SK-N-SH (cell line): ENCODE measurements around the gene HSPG2. TPM values are rescaled to one million over a fixed set of nuclear protein-coding genes. Genes with fewer than 3 reads are reported as not detected.

ENCODE experiments used
- CTCF ChIA-PET: fragments of 300-600, 350-600 bp; formaldehyde crosslinking; extraction: SDS; loops from one replicate; lab custom pipeline; 2021; lab: Yijun Ruan, JAX
- POLR2A ChIA-PET: fragments of 350-600 bp; sonication (Branson Sonifier 250); formaldehyde crosslinking; extraction: SDS; loops from one replicate; lab custom pipeline; 2020; ENCODE audit warnings: antibody characterized with exemption, inconsistent platforms; lab: Yijun Ruan, JAX
- DNase-seq: peaks from one replicate; pipeline ENCODE4 v3.0.0; 2012
- H2AFZ ChIP-seq: fragments of 200-600 bp; sonication (generic); 2 replicates; pipeline ENCODE4 v1.8.1; 2016; ENCODE audit warnings: antibody characterized with exemption, mild to moderate bottlenecking, low read depth
- H3F3A ChIP-seq: fragments of 200-600 bp; sonication (generic); replicated peaks from 2 replicates; pipeline ENCODE3; 2016; ENCODE audit warnings: antibody characterized with exemption, mild to moderate bottlenecking; ENCODE audit not compliant: insufficient read depth
- H3K27ac ChIP-seq, 2 experiments: fragments of 200-500 bp in 1 of 2; fragments of 200-600 bp in 1 of 2; sonication (Bioruptor generic) in 1 of 2; sonication (generic), shearing (Covaris generic) in 1 of 2; 2 replicates each; pipeline versions ENCODE4 v1.5.1 to v1.6.1; 2014 to 2016; ENCODE audit warnings: low read depth in 2 of 2, inconsistent platforms in 1 of 2, low read length in 1 of 2, mild to moderate bottlenecking in 1 of 2, mixed read lengths in 1 of 2
- H3K27me3 ChIP-seq: fragments of 200-600 bp; sonication (generic), shearing (Covaris generic); 2 replicates; pipeline ENCODE4 v1.6.1; 2016; ENCODE audit warnings: mixed run types; ENCODE audit not compliant: insufficient read depth
- H3K36me3 ChIP-seq, 2 experiments: fragments of 200-500 bp in 1 of 2; fragments of 200-600 bp in 1 of 2; sonication (Bioruptor generic) in 1 of 2; sonication (generic) in 1 of 2; replicated peaks in 1 of 2; 2 replicates each; pipeline versions ENCODE3 to v1.5.1; 2014 to 2016; ENCODE audit warnings: low read length in 1 of 2, mild to moderate bottlenecking in 1 of 2; ENCODE audit not compliant: insufficient read depth in 2 of 2, control insufficient read depth in 1 of 2
- H3K4me1 ChIP-seq, 2 experiments: fragments of 200-500 bp in 1 of 2; fragments of 200-600 bp in 1 of 2; sonication (Bioruptor generic) in 1 of 2; sonication (generic), shearing (Covaris generic) in 1 of 2; 2 replicates each; pipeline versions ENCODE4 v1.5.1 to v1.6.1; 2014 to 2016; ENCODE audit warnings: low read depth in 1 of 2, low read length in 1 of 2, mixed run types in 1 of 2; ENCODE audit not compliant: insufficient read depth in 2 of 2, control insufficient read depth in 1 of 2
- H3K4me2 ChIP-seq: fragments of 200-600 bp; sonication (generic), shearing (Covaris generic); 2 replicates; pipeline ENCODE4 v1.6.1; 2017; ENCODE audit warnings: mixed run types
- H3K4me3 ChIP-seq, 2 experiments: fragments of 200-500 bp in 1 of 2; fragments of 200-600 bp in 1 of 2; sonication (Bioruptor generic) in 1 of 2; sonication (generic), shearing (Covaris generic) in 1 of 2; 2 replicates each; pipeline versions ENCODE4 v1.5.1 to v1.8.1; 2014 to 2016; ENCODE audit warnings: low read depth in 2 of 2, inconsistent platforms in 1 of 2, low read length in 1 of 2, mild to moderate bottlenecking in 1 of 2, mixed read lengths in 1 of 2, moderate library complexity in 1 of 2
- H3K79me2 ChIP-seq: fragments of 200-600 bp; sonication (generic); 2 replicates; pipeline ENCODE4 v1.8.1; 2017; ENCODE audit warnings: mild to moderate bottlenecking; ENCODE audit not compliant: insufficient read depth
- H3K9ac ChIP-seq: fragments of 200-600 bp; sonication (generic); 2 replicates; pipeline ENCODE4 v1.6.1; 2017; ENCODE audit warnings: mixed run types
- H3K9me2 ChIP-seq: fragments of 200-600 bp; sonication (generic); 2 replicates; pipeline ENCODE4 v1.6.1; 2017; ENCODE audit warnings: mixed run types
- H3K9me3 ChIP-seq: fragments of 200-600 bp; sonication (generic); 2 replicates; pipeline ENCODE4 v1.6.1; 2017; ENCODE audit warnings: mixed run types, mild to moderate bottlenecking, moderate library complexity
- H4K20me1 ChIP-seq: fragments of 200-600 bp; sonication (generic); 2 replicates; pipeline ENCODE4 v1.6.1; 2017; ENCODE audit warnings: mild to moderate bottlenecking, mixed run types; ENCODE audit not compliant: insufficient read depth
- CHD2 ChIP-seq: fragments of 150-350 bp; IDR thresholded peaks from 2 replicates; pipeline ENCODE4 v1.6.1; 2018; ENCODE audit warnings: low read length; ENCODE audit not compliant: partially characterized antibody
- CTCF ChIP-seq: fragments of 200-600 bp; sonication (generic); IDR thresholded peaks from 2 replicates; pipeline ENCODE4 v1.6.1; 2017; ENCODE audit warnings: antibody characterized with exemption, mild to moderate bottlenecking, moderate library complexity
- FOXJ3 ChIP-seq: sonication (generic); formaldehyde crosslinking; IDR thresholded peaks from 2 replicates; pipeline ENCODE4 v1.5.1; 2020; ENCODE audit warnings: mild to moderate bottlenecking, missing genetic modification reagents
- MEF2A ChIP-seq: IDR thresholded peaks from 2 replicates; pipeline ENCODE4 v1.4.0; 2012; ENCODE audit warnings: low read depth, borderline replicate concordance
- PBX3 ChIP-seq: IDR thresholded peaks from 2 replicates; pipeline ENCODE4; 2012
- POLR2AphosphoS5 ChIP-seq: IDR thresholded peaks from 2 replicates; pipeline ENCODE4 v1.6.1; 2012; ENCODE audit warnings: low read depth, low read length
- RCOR1 ChIP-seq: fragments of 150-350 bp; IDR thresholded peaks from 2 replicates; pipeline ENCODE4 v1.6.1; 2017; ENCODE audit warnings: antibody characterized with exemption, low read length
- RFX5 ChIP-seq: IDR thresholded peaks from 2 replicates; pipeline ENCODE4 v1.6.1; 2012; ENCODE audit warnings: mild to moderate bottlenecking, improper control_type of control experiment, low read length
- TCF12 ChIP-seq: IDR thresholded peaks from 2 replicates; pipeline ENCODE4 v1.4.0; 2012
- USF1 ChIP-seq: IDR thresholded peaks from 2 replicates; pipeline ENCODE4 v1.4.0; 2012; ENCODE audit warnings: low read depth, borderline replicate concordance
- USF2 ChIP-seq: fragments of 150-350 bp; IDR thresholded peaks from 2 replicates; pipeline ENCODE4 v1.6.1; 2017; ENCODE audit warnings: antibody characterized with exemption, low read length, low read depth, borderline replicate concordance
- WGBS: methylation state at CpG from one replicate; pipeline ENCODE4 v1.1.6; 2017; ENCODE audit warnings: low lambda C conversion rate; 5-methylcytosine and 5-hydroxymethylcytosine counted together
- polyA plus RNA-seq, 3 experiments: library from polyadenylated mRNA; depleted of rRNA; stranded (reverse); fragments of >200 nt; gene quantifications; 2 replicates each; pipeline ENCODE4 v1.2.3, GENCODE V29; 2012

HSPG2 gene
- polyA plus RNA-seq, 1 of the 3 experiments (the other 2 are of a cell fraction): 28.9 TPM

- POLR2A ChIA-PET: no interaction called here
- TF ChIP-seq USF2: no peak
- TF ChIP-seq MEF2A: no peak
- no peak for TF ChIP-seq RCOR1
- TF ChIP-seq USF1: no peak
- no peak for TF ChIP-seq CTCF
- TF ChIP-seq RFX5: no peak
These were observed 42.9 kb downstream of the HSPG2 start for GRCh38 chr1:21894034-21894881.

GRCh38 chr1:21893046-21893805, 43.9 kb downstream of the HSPG2 start:
- H4K20me1 ChIP-seq: no peaks in the 10 kb centered on the region
- no peak for TF ChIP-seq CHD2
- no peak for TF ChIP-seq FOXJ3 (CRISPR knock-in tag)
- no peak for TF ChIP-seq PBX3
- no peak for TF ChIP-seq POLR2AphosphoS5
- no peak for TF ChIP-seq TCF12

More at GRCh38 chr1:21894034-21894881, 42.9 kb downstream of the HSPG2 start:
- Histone ChIP-seq H3K27me3 (no peaks in the 10 kb centered on the region), H3K4me3 (no peak overlapping the region), H3K4me1 (peaks cover 0 to 13% of the 10 kb centered on the region in 2 experiments; a peak in 1 of 4 replicates), H3K9me3 (no peaks in the 10 kb centered on the region), H4K20me1 (no peaks in the 10 kb centered on the region), H2AFZ (no peak overlapping the region), H3K9me2 (no peaks in the 10 kb centered on the region), H3K79me2 (peaks cover 4% of the 10 kb centered on the region; the same call in 1 of the 2 replicates), H3K27ac (no peak overlapping the region), H3K4me2 (no peak overlapping the region), H3K9ac (no peak overlapping the region), H3K36me3 (peaks cover 3 to 24% of the 10 kb centered on the region in 2 experiments), H3F3A (no peaks in the 10 kb centered on the region)
- peak; percentile 55 for DNase-seq
- 78% methylated on average over 7 of the region's 11 CpGs for whole genome bisulfite sequencing
- CTCF ChIA-PET: no interaction called here

More at GRCh38 chr1:21893046-21893805, 43.9 kb downstream of the HSPG2 start:
- peaks cover 0 to 13% of the 10 kb centered on the region in 2 experiments; a peak in 1 of 4 replicates for H3K4me1 ChIP-seq
- CTCF ChIA-PET: no interaction called here
- DNase-seq: no peak
- POLR2A ChIA-PET: no interaction called here
- H2AFZ ChIP-seq: no peak overlapping the region
- H3K36me3 ChIP-seq: peaks cover 8 to 28% of the 10 kb centered on the region in 2 experiments
- no peaks in the 10 kb centered on the region; the same call in 1 of the 2 replicates for H3K79me2 ChIP-seq
- H3K9ac ChIP-seq: no peak overlapping the region
- H3K4me3 ChIP-seq: no peak overlapping the region
- H3K9me3 ChIP-seq: no peaks in the 10 kb centered on the region
- no peaks in the 10 kb centered on the region for H3F3A ChIP-seq
- no peak overlapping the region for H3K27ac ChIP-seq
- no peaks in the 10 kb centered on the region for H3K27me3 ChIP-seq
- WGBS: 92% methylated on average over 11 of the region's 14 CpGs
- no peak overlapping the region for H3K4me2 ChIP-seq
- H3K9me2 ChIP-seq: no peaks in the 10 kb centered on the region
